ENCODE results near the gene TK2.

The TK2 gene

DNA sequence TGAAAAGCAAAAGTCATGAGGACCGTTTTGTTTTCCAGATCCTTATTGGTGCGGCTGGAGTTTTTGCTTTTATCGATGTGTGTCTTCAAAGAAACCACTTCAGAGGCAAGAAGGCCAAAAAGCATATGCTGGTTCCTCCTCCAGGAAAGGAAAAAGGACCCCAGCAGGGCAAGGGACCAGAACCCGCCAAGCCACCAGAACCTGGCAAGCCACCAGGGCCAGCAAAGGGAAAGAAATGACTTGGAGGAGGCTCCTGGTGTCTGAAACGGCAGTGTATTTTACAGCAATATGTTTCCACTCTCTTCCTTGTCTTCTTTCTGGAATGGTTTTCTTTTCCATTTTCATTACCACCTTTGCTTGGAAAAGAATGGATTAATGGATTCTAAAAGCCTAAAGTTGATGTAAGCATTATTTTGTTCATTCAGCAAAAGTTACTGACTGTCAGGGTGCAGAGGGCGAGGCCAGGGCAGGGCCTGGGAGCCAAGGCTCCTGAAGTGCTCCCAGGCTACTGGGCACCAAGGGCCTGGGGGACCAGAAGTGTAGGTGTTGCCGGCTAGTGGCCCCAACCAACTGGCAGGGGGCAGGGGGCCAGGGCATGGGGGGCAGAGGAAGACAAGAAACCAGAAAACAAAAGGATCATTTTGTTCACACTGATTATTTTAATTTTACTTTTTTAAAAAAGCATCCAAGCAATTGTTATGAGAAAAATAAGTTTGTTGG lies 38.1 kb upstream of the TK2 start:
- Histone ChIP-seq H3K4me1 (no peaks in the 10 kb centered on the region), H2AFZ (no peak overlapping the region), H3K27me3 (ENCODE audit: control insufficient read depth, insufficient read depth, low read length) (no peaks in the 10 kb centered on the region), H3K9me3 (ENCODE audit: control insufficient read depth, low read length) (no peaks in the 10 kb centered on the region), H3K36me3 (ENCODE audit: control insufficient read depth, insufficient read depth, low read length) (no peaks in the 10 kb centered on the region), H3K4me2 (ENCODE audit: low read length) (no peak overlapping the region), H3K9ac (no peak overlapping the region), H3K27ac (no peak overlapping the region), H3K4me3 (ENCODE audit: low read depth, low read length) (no peak overlapping the region), H3K79me2 (no peaks in the 10 kb centered on the region)
- TF ChIP-seq, protein P1, sequence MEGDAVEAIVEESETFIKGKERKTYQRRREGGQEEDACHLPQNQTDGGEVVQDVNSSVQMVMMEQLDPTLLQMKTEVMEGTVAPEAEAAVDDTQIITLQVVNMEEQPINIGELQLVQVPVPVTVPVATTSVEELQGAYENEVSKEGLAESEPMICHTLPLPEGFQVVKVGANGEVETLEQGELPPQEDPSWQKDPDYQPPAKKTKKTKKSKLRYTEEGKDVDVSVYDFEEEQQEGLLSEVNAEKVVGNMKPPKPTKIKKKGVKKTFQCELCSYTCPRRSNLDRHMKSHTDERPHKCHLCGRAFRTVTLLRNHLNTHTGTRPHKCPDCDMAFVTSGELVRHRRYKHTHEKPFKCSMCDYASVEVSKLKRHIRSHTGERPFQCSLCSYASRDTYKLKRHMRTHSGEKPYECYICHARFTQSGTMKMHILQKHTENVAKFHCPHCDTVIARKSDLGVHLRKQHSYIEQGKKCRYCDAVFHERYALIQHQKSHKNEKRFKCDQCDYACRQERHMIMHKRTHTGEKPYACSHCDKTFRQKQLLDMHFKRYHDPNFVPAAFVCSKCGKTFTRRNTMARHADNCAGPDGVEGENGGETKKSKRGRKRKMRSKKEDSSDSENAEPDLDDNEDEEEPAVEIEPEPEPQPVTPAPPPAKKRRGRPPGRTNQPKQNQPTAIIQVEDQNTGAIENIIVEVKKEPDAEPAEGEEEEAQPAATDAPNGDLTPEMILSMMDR (IDR thresholded peaks at IDR 0.05), result no peak

DNA sequence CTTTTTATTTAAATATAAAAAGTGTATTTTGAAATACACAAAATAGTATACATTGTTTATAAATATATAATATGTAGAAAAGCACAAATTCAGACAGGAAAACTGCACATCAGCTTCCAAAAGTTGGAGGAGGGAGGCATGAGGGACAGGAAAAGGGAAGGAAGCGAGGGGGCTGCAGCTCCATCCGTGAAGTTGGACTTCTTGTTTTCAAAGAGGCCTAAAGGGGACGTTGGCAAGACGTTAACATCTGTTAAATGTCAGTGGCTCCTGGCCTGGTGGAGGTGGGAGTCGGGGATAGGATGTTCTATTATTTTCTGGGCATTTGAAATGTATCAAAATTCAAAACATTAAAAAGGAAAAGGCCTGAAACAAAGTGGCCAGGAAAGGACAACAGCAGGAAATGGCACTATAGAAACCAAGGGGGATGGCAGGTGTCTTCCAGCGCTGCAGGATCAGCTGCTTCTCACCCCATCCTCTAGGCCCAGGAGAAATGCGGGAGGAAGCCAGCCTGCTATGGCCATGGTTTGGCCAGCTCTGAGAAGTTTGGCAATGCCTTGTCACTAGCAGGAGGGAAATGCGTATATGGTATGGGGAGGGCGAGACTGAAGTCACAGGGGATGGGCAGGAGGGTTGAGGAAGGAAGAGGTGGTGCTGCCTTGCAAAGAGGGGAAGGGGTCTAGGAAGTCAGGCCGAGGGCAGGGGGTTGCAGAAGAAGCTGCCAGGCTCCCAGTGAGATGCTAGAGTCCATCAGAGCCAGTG lies 35.7 kb upstream of the TK2 start:
- Histone ChIP-seq H3K27me3 (ENCODE audit: control insufficient read depth, insufficient read depth, low read length) (no peaks in the 10 kb centered on the region), H3K79me2 (no peaks in the 10 kb centered on the region), H3K4me2 (ENCODE audit: low read length) (no peak overlapping the region), H2AFZ (no peak overlapping the region), H3K9ac (no peak overlapping the region), H3K4me3 (ENCODE audit: low read depth, low read length) (no peak overlapping the region), H3K9me3 (ENCODE audit: control insufficient read depth, low read length) (no peaks in the 10 kb centered on the region), H3K4me1 (peaks cover 10% of the 10 kb centered on the region), H3K36me3 (ENCODE audit: control insufficient read depth, insufficient read depth, low read length) (no peaks in the 10 kb centered on the region), H3K27ac (no peak overlapping the region)
- TF ChIP-seq, protein P1 (IDR thresholded peaks at IDR 0.05), result no peak

DNA sequence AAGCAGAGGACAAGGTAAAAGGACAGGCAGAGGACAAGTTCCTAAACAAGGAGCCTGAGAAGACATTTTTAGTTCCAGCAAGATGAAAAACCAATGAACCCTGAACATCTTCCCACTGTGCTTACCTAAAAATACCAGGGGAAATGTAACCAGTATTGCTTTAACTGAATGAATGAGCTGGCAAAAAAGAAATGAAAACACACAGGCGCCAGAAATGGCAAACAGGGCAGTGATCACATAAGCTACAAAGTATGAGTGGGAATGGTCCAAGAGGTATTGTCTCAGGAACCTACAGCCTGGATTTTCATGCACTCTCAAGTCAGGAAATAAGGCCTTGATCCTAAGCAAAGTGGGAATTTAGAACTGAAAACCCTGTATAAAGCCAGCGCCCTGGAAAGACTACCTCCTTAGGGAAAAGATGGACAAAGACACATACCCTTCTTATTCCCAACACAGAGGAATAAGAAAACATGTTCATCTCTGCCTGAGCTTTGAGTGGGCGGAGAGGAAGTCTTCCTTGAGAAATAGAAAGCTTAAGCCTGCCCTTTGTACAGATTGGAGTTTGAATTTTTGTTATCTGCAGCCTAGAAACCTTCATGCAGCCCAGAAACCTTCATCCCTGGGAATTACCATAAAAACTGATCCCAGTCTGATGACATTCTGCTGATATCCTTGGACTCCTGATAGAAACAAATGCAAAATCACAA lies 31.5 kb upstream of the TK2 start:
- H3K4me1 ChIP-seq, result peaks cover 15% of the 10 kb centered on the region
- H3K27me3 ChIP-seq (ENCODE audit: control insufficient read depth, insufficient read depth, low read length), result no peaks in the 10 kb centered on the region
- peak overlapping the region; percentile 19 for H3K4me2 ChIP-seq (ENCODE audit: low read length)
- TF ChIP-seq, protein P1 (IDR thresholded peaks at IDR 0.05), result no peak
- no peak overlapping the region for H3K9ac ChIP-seq
- H3K27ac ChIP-seq, result peak overlapping the region; percentile 24
- H2AFZ ChIP-seq, result peak overlapping the region; percentile 34
- H3K36me3 ChIP-seq (ENCODE audit: control insufficient read depth, insufficient read depth, low read length), result no peaks in the 10 kb centered on the region
- no peaks in the 10 kb centered on the region for H3K9me3 ChIP-seq (ENCODE audit: control insufficient read depth, low read length)
- H3K4me3 ChIP-seq (ENCODE audit: low read depth, low read length), result no peak overlapping the region
- H3K79me2 ChIP-seq, result no peaks in the 10 kb centered on the region

DNA sequence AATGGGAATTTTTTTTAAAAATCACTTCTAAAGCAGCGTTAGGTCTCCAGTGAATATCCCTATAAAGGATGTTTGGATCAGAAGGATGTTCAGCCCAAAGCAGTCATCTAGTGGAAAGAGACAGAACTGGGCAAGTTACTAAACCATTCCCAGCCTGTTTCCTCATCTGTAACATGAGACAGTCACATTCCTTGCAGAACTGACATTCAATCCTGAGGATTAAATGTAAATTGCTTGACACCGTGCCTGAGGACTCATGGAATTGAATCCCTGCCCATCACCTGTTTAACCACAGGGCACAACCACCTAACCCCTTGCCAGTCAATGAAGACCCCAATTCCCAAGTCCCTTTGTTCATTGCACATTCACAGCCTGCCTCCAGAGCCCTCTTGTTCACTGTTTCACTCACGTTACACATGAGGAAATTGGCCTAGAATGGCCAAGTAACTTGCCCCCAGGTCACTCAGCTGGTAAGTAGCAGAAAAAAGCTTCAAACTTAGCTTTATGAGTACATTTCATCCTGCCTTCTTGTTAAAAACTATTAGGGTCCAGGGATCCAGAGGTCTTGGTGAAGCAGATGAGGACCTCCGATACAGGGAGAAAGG lies 30.8 kb upstream of the TK2 start:
- no peaks in the 10 kb centered on the region for H3K27me3 ChIP-seq (ENCODE audit: control insufficient read depth, insufficient read depth, low read length)
- no peaks in the 10 kb centered on the region for H3K9me3 ChIP-seq (ENCODE audit: control insufficient read depth, low read length)
- H3K79me2 ChIP-seq, result no peaks in the 10 kb centered on the region
- peak overlapping the region; percentile 34 for H2AFZ ChIP-seq
- H3K27ac ChIP-seq, result peak overlapping the region; percentile 24
- H3K4me1 ChIP-seq, result peaks cover 15% of the 10 kb centered on the region
- TF ChIP-seq, protein P1 (IDR thresholded peaks at IDR 0.05), result no peak
- H3K4me3 ChIP-seq (ENCODE audit: low read depth, low read length), result no peak overlapping the region
- no peaks in the 10 kb centered on the region for H3K36me3 ChIP-seq (ENCODE audit: control insufficient read depth, insufficient read depth, low read length)
- H3K4me2 ChIP-seq (ENCODE audit: low read length), result no peak overlapping the region
- no peak overlapping the region for H3K9ac ChIP-seq
